ENCODE results near the gene SPATA31E1.

- TF ChIP-seq FOXM1 (IDR thresholded peaks at IDR 0.05; ENCODE audit: borderline replicate concordance) = no peak
- no peak for TF ChIP-seq BHLHE40 (IDR thresholded peaks at IDR 0.05; ENCODE audit: borderline replicate concordance)
- no peak for TF ChIP-seq FOXK2 (IDR thresholded peaks at IDR 0.05)
- TF ChIP-seq ELF4 (IDR thresholded peaks at IDR 0.05) = no peak
These were observed 18.7 kb upstream of the SPATA31E1 start for GRCh38 chr9:87863882-87864465.
